Right cardiac atrium (tissue), 5 donors: ENCODE measurements around the gene ABCC6. TPM values are rescaled to one million over a fixed set of nuclear protein-coding genes. Genes with fewer than 3 reads are reported as not detected.
"Not testable (repeated sequence)": the region's sequence is repeated elsewhere in the genome, so short reads cannot be mapped to it uniquely, and the experiment has no call there.

ENCODE experiments used
- ATAC-seq, 2 donors: fragments of 200-7000 bp; cut with Tn5 transposase; one replicate each; pipeline versions ENCODE4 v1.8.0 to v1.9.1; 2020; ENCODE audit warnings: moderate library complexity in 2 of 2, mild to moderate bottlenecking in 1 of 2
- DNase-seq, 3 donors: peaks; one replicate each; pipeline ENCODE4 v3.0.0-alpha.2; 2020
- H3K27ac ChIP-seq: one replicate; pipeline ENCODE4 v1.5.1; 2013; ENCODE audit warnings: mild to moderate bottlenecking, low read length, control low read depth, moderate library complexity
- H3K27me3 ChIP-seq: one replicate; pipeline ENCODE4 v1.6.1; 2013; ENCODE audit not compliant: control insufficient read depth, insufficient read depth
- H3K4me1 ChIP-seq: one replicate; pipeline ENCODE4 v1.6.1; 2013; ENCODE audit warnings: low read length; ENCODE audit not compliant: control insufficient read depth, insufficient read depth
- H3K4me3 ChIP-seq: one replicate; pipeline ENCODE4 v1.5.1; 2013; ENCODE audit warnings: low read length, control low read depth
- H3K9me3 ChIP-seq: one replicate; pipeline ENCODE4 v1.6.1; 2013; ENCODE audit warnings: low read length; ENCODE audit not compliant: control insufficient read depth
- WGBS: extraction: QIAGEN DNeasy Blood & Tissue Kit; methylation state at CpG from one replicate; pipeline ENCODE4 v1.1.7; 2013; 5-methylcytosine and 5-hydroxymethylcytosine counted together
- intact Hi-C, 4 donors: fragments of 100-400 bp; cut with DNase I; formaldehyde crosslinking; loops; one replicate each; pipeline versions ENCODE4 v1.11.0 to v1.14.0; 2022 to 2023
- polyA plus RNA-seq: library from polyadenylated mRNA; stranded (reverse); fragments of 200-250 nt; gene quantifications from one replicate; pipeline ENCODE4 v1.2.3, GENCODE V29; 2013
- total RNA-seq, 4 donors: library from RNA; stranded (reverse); fragmentation: NEBNext Ultra II Directional; extraction: Animal tissue kit (Norgen Biotek cat#: 25700); gene quantifications; one replicate each; pipeline ENCODE4 v1.2.1, GENCODE V29; 2021
- donor health status: healthy with polysubstance abuse.
- donor health status: DM: no; HTN: yes; CAD: no.
- donor health status: DM: no; HTN: no; CAD: no.
- donor health status: DM: no; HTN: yes; CAD: no; lungs with severe emphysema.
- donor health status: DM: yes; HTN: yes; CAD: no.

ABCC6 gene
- total and polyA plus RNA-seq, 5 donors, result 2.9 to 7.7 (median 5.4) TPM

- 95% methylated on average over 4 of the region's 9 CpGs for WGBS
- H3K4me3 ChIP-seq, intact Hi-C loops, H3K27me3 ChIP-seq, H3K9me3 ChIP-seq, ATAC-seq, H3K4me1 ChIP-seq, H3K27ac ChIP-seq, DNase-seq: not testable (repeated sequence)
Observed at GRCh38 chr16:16221382-16221781, 1.9 kb downstream of the ABCC6 start.

GRCh38 chr16:16220449-16220848, 2.8 kb downstream of the ABCC6 start:
- intact Hi-C loops, H3K27ac ChIP-seq, ATAC-seq, H3K4me1 ChIP-seq, H3K27me3 ChIP-seq, DNase-seq, H3K4me3 ChIP-seq, H3K9me3 ChIP-seq: not testable (repeated sequence)
- 93% methylated on average over 8 of the region's 9 CpGs for WGBS

- H3K27ac ChIP-seq, DNase-seq, H3K4me3 ChIP-seq, H3K27me3 ChIP-seq, intact Hi-C loops, H3K9me3 ChIP-seq, H3K4me1 ChIP-seq, ATAC-seq: not testable (repeated sequence)
- WGBS, result no CpG with 5 or more reads among the region's 5 CpGs
Observed at GRCh38 chr16:16218787-16219186, 4.5 kb downstream of the ABCC6 start.

GRCh38 chr16:16218349-16218748, 4.9 kb downstream of the ABCC6 start:
- intact Hi-C loops, DNase-seq, ATAC-seq, H3K4me3 ChIP-seq, H3K27ac ChIP-seq, H3K27me3 ChIP-seq, H3K9me3 ChIP-seq, H3K4me1 ChIP-seq: not testable (repeated sequence)
- WGBS, result no CpG with 5 or more reads among the region's 5 CpGs

GRCh38 chr16:16213863-16214293, 9.4 kb downstream of the ABCC6 start:
- H3K4me1 ChIP-seq, intact Hi-C loops, H3K9me3 ChIP-seq, H3K4me3 ChIP-seq, DNase-seq, H3K27me3 ChIP-seq, H3K27ac ChIP-seq: not testable (repeated sequence)
- WGBS, result 45% methylated on average over 2 of the region's 4 CpGs
- peak; percentile 46 to 56 for ATAC-seq

- 56% methylated on average over 1 of the region's 1 CpG for WGBS
- DNase-seq, H3K27ac ChIP-seq, H3K4me1 ChIP-seq, H3K4me3 ChIP-seq, H3K9me3 ChIP-seq, ATAC-seq, intact Hi-C loops, H3K27me3 ChIP-seq: not testable (repeated sequence)
Observed at GRCh38 chr16:16211404-16211803, 11.9 kb downstream of the ABCC6 start.

- H3K4me1 ChIP-seq, H3K9me3 ChIP-seq, H3K4me3 ChIP-seq, intact Hi-C loops, DNase-seq, ATAC-seq, H3K27me3 ChIP-seq, H3K27ac ChIP-seq: not testable (repeated sequence)
- 88% methylated on average over 11 of the region's 12 CpGs for WGBS
Observed at GRCh38 chr16:16208461-16208860, 14.8 kb downstream of the ABCC6 start.

GRCh38 chr16:16207787-16208334, 15.4 kb downstream of the ABCC6 start:
- H3K9me3 ChIP-seq, DNase-seq, H3K27me3 ChIP-seq, H3K27ac ChIP-seq, intact Hi-C loops, H3K4me1 ChIP-seq, ATAC-seq, H3K4me3 ChIP-seq: not testable (repeated sequence)
- 83% methylated on average over 6 of the region's 6 CpGs for WGBS

GRCh38 chr16:16207097-16207786, 16.1 kb downstream of the ABCC6 start:
- H3K4me3 ChIP-seq, DNase-seq, H3K9me3 ChIP-seq, H3K27ac ChIP-seq, ATAC-seq, H3K27me3 ChIP-seq, intact Hi-C loops, H3K4me1 ChIP-seq: not testable (repeated sequence)
- WGBS, result 50% methylated on average over 4 of the region's 4 CpGs

GRCh38 chr16:16205864-16206263, 17.4 kb downstream of the ABCC6 start:
- 93% methylated on average over 2 of the region's 2 CpGs for WGBS
- intact Hi-C loops, DNase-seq, H3K9me3 ChIP-seq, ATAC-seq, H3K4me3 ChIP-seq, H3K27ac ChIP-seq, H3K4me1 ChIP-seq, H3K27me3 ChIP-seq: not testable (repeated sequence)

- peak in 1 of 2 donors; percentile 71 for ATAC-seq
- H3K4me1 ChIP-seq, H3K27ac ChIP-seq, H3K9me3 ChIP-seq, DNase-seq, H3K27me3 ChIP-seq, H3K4me3 ChIP-seq, intact Hi-C loops: not testable (repeated sequence)
- 72% methylated on average over 8 of the region's 8 CpGs for WGBS
Observed at GRCh38 chr16:16204552-16204951, 18.7 kb downstream of the ABCC6 start.
